Measurements from ENCODE around the gene BEND2. TPM values are rescaled to one million over a fixed set of nuclear protein-coding genes. Genes with fewer than 3 reads are reported as not detected.

Gene BEND2
- total RNA-seq, 4 donors from 2014 or later, result not detected

DNA sequence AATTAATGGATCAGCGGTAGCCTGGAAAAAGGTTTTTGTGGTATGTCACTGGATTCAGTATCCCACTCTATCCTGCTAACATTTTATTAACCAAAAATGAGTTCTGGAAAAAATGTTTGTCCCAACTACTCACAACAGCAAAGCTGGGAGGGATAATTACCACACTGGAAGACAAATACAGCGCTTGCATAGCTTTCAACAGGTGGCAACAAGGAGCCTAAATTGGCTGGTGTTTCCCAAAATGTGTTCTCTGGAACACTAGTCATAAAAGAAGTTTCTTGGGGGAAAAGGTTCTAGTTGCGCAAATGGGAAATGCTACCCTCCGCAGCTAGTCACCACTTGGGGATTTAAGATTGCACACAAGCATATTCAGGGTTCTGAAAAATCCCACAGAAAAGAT lies 54.6 kb downstream of the BEND2 start:
- H3K27ac ChIP-seq (replicated peaks in 1 of 4), result no peak overlapping the region
- no peaks in the 10 kb centered on the region for H3K36me3 ChIP-seq
- H3K9me3 ChIP-seq, result no peaks in the 10 kb centered on the region
- no peaks in the 10 kb centered on the region for H3K27me3 ChIP-seq
- intact Hi-C loops (cut with DNase I), result no loop called here
- no peak overlapping the region for H3K4me3 ChIP-seq
- DNase-seq (ENCODE audit: extremely low spot score), result no peak
- 84% methylated on average over 4 of the region's 4 CpGs for WGBS
- no peaks in the 10 kb centered on the region for H3K4me1 ChIP-seq
- TF ChIP-seq POLR2A (IDR thresholded peaks at IDR 0.05; ENCODE audit: low read depth) (no peak), EP300 (IDR thresholded peaks at IDR 0.05) (no peak), POLR2AphosphoS5 (IDR thresholded peaks at IDR 0.05) (no peak)
- TF ChIP-seq, protein P1, sequence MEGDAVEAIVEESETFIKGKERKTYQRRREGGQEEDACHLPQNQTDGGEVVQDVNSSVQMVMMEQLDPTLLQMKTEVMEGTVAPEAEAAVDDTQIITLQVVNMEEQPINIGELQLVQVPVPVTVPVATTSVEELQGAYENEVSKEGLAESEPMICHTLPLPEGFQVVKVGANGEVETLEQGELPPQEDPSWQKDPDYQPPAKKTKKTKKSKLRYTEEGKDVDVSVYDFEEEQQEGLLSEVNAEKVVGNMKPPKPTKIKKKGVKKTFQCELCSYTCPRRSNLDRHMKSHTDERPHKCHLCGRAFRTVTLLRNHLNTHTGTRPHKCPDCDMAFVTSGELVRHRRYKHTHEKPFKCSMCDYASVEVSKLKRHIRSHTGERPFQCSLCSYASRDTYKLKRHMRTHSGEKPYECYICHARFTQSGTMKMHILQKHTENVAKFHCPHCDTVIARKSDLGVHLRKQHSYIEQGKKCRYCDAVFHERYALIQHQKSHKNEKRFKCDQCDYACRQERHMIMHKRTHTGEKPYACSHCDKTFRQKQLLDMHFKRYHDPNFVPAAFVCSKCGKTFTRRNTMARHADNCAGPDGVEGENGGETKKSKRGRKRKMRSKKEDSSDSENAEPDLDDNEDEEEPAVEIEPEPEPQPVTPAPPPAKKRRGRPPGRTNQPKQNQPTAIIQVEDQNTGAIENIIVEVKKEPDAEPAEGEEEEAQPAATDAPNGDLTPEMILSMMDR (IDR thresholded peaks at IDR 0.05), result no peak

DNA sequence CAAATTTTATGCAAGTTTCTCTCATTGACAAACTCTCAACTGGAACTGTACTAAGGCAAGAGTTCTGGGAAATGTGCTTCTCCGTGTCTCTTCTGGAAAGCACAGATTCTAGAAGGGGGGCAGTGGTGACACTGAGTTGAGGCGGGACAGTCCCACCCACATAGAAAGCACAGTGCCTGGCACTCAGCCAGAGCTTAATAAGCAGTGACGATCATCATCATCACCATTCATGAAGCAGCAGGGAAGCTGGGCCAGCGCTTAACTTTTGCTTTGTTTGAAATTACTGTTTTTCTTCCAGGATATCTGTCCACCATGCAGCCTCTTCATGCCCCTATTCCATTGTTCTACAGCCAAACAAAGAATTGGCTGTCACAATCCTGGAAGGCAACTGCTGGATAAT lies 60.3 kb downstream of the BEND2 start:
- no peaks in the 10 kb centered on the region for H3K9me3 ChIP-seq
- H3K4me1 ChIP-seq, result no peaks in the 10 kb centered on the region
- TF ChIP-seq POLR2A (IDR thresholded peaks at IDR 0.05; ENCODE audit: low read depth) (no peak), POLR2AphosphoS5 (IDR thresholded peaks at IDR 0.05) (no peak), EP300 (IDR thresholded peaks at IDR 0.05) (no peak)
- TF ChIP-seq, protein P1 (IDR thresholded peaks at IDR 0.05), result no peak
- intact Hi-C loops (cut with DNase I), result no loop called here
- no peak overlapping the region for H3K4me3 ChIP-seq
- no peak overlapping the region for H3K27ac ChIP-seq (replicated peaks in 1 of 4)
- no peak for DNase-seq (ENCODE audit: extremely low spot score)
- H3K36me3 ChIP-seq, result no peaks in the 10 kb centered on the region
- no peaks in the 10 kb centered on the region for H3K27me3 ChIP-seq
- 61% methylated on average over 4 of the region's 4 CpGs for WGBS

DNA sequence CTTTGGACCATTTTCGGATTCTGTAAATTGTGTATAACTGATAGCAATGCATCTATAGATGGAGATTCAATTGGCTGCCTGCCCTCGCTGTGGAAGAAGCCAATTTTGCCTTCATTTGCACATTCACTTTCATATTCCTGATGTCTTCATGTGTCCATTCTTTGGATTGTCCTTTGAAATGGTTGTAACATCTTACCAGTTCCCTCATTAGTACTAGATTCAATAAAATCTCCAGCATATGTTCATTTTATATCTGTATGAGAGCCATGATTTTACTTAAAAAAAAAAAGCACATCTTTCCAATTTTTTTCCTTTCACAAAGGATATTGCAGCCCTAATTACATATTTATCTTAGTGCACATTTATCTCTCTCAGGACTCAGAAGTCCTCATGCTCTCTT lies 61.7 kb downstream of the BEND2 start:
- Histone ChIP-seq H3K36me3 (no peaks in the 10 kb centered on the region), H3K27ac (replicated peaks in 1 of 4) (no peak overlapping the region), H3K27me3 (no peaks in the 10 kb centered on the region), H3K4me1 (no peaks in the 10 kb centered on the region), H3K4me3 (no peak overlapping the region), H3K9me3 (no peaks in the 10 kb centered on the region)
- TF ChIP-seq POLR2AphosphoS5 (IDR thresholded peaks at IDR 0.05), result no peak
- TF ChIP-seq, protein P1 (IDR thresholded peaks at IDR 0.05), result no peak
- TF ChIP-seq POLR2A (IDR thresholded peaks at IDR 0.05; ENCODE audit: low read depth), result no peak
- TF ChIP-seq EP300 (IDR thresholded peaks at IDR 0.05), result no peak
- 78% methylated on average over 2 of the region's 2 CpGs for WGBS
- no peak for DNase-seq (ENCODE audit: extremely low spot score)
- intact Hi-C loops (cut with DNase I), result no loop called here

- Histone ChIP-seq H3K36me3 (no peaks in the 10 kb centered on the region), H3K4me3 (no peak overlapping the region), H3K9me3 (no peaks in the 10 kb centered on the region), H3K4me1 (no peaks in the 10 kb centered on the region), H3K27me3 (no peaks in the 10 kb centered on the region), H3K27ac (replicated peaks in 1 of 4) (no peak overlapping the region)
- WGBS, result 75% methylated on average over 1 of the region's 1 CpG
- intact Hi-C loops (cut with DNase I), result no loop called here
- no peak for TF ChIP-seq POLR2A (IDR thresholded peaks at IDR 0.05; ENCODE audit: low read depth)
- TF ChIP-seq POLR2AphosphoS5 (IDR thresholded peaks at IDR 0.05), result no peak
- no peak for TF ChIP-seq EP300 (IDR thresholded peaks at IDR 0.05)
- TF ChIP-seq, protein P1 (IDR thresholded peaks at IDR 0.05), result no peak
- no peak for DNase-seq (ENCODE audit: extremely low spot score)
Measured at GRCh38 chrX:18151649-18152048, 69.0 kb downstream of the BEND2 start.

- Histone ChIP-seq H3K27ac (replicated peaks in 1 of 4) (no peak overlapping the region), H3K27me3 (no peaks in the 10 kb centered on the region), H3K4me1 (no peaks in the 10 kb centered on the region), H3K9me3 (no peaks in the 10 kb centered on the region), H3K4me3 (no peak overlapping the region), H3K36me3 (no peaks in the 10 kb centered on the region)
- intact Hi-C loops (cut with DNase I), result no loop called here
- 77% methylated on average over 5 of the region's 5 CpGs for WGBS
- DNase-seq (ENCODE audit: extremely low spot score), result no peak
- TF ChIP-seq, protein P1 (IDR thresholded peaks at IDR 0.05), result no peak
- no peak for TF ChIP-seq POLR2AphosphoS5 (IDR thresholded peaks at IDR 0.05)
- no peak for TF ChIP-seq EP300 (IDR thresholded peaks at IDR 0.05)
- no peak for TF ChIP-seq POLR2A (IDR thresholded peaks at IDR 0.05; ENCODE audit: low read depth)
Measured at GRCh38 chrX:18151157-18151556, 69.5 kb downstream of the BEND2 start.

Measured in esophagus muscularis mucosa (tissue), 4 donors.